ENCODE results near the gene MPG. TPM values are rescaled to one million over a fixed set of nuclear protein-coding genes. Genes with fewer than 3 reads are reported as not detected.

MPG gene
- polyA plus RNA-seq, 1 donor from 2014 or later, result 70.9 TPM

DNA sequence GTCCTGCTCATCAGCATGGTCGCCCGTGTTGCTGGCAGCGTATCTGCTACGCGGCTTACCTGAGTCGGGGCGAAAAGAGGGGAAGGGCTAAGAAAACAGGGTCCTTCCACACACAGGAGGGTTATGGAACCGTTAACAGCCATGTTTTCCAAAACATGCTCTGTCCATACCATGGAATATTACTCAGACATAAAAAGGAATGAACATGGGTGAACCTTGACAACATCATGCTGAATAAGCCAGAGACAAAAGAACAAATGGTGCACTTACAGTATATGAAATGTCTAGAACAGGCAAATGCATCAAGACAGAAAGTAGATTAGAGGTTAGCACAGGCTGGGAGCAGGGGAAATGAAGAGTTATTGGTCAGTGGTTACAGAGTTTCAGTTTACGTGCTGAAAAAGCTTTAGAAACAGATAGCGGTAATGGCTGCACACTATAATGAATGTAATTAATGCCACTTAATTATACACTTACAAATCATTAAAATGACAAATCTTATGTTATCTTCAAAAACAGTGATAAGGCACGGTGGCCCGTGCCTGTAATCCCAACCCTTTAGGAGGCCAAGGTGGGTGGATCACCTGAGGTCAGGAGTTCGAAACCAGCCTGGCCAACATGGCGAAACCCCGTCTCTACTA is 52.6 kb downstream of the MPG start:
- Histone ChIP-seq H3K27me3 (ENCODE audit: insufficient read depth, low read depth, low read length) (no peaks in the 10 kb centered on the region), H3K9me3 (ENCODE audit: low read length) (no peaks in the 10 kb centered on the region), H4K20me1 (ENCODE audit: insufficient read depth) (no peaks in the 10 kb centered on the region), H3K4me3 (ENCODE audit: low read length) (no peak overlapping the region), H3K9ac (ENCODE audit: low read length) (no peak overlapping the region), H3F3A (ENCODE audit: insufficient read depth, low read length, poor library complexity, severe bottlenecking) (no peaks in the 10 kb centered on the region), H3K27ac (ENCODE audit: low read length) (no peak overlapping the region), H3K9me2 (ENCODE audit: insufficient read depth, low read length) (no peaks in the 10 kb centered on the region), H2AFZ (ENCODE audit: low read depth, low read length) (no peak overlapping the region), H3K79me2 (replicated peaks; ENCODE audit: insufficient read depth, low read length) (no peaks in the 10 kb centered on the region), H3K4me2 (ENCODE audit: low read length) (no peak overlapping the region), H3K36me3 (ENCODE audit: insufficient read depth, low read length) (no peaks in the 10 kb centered on the region)
- TF ChIP-seq, protein P1, sequence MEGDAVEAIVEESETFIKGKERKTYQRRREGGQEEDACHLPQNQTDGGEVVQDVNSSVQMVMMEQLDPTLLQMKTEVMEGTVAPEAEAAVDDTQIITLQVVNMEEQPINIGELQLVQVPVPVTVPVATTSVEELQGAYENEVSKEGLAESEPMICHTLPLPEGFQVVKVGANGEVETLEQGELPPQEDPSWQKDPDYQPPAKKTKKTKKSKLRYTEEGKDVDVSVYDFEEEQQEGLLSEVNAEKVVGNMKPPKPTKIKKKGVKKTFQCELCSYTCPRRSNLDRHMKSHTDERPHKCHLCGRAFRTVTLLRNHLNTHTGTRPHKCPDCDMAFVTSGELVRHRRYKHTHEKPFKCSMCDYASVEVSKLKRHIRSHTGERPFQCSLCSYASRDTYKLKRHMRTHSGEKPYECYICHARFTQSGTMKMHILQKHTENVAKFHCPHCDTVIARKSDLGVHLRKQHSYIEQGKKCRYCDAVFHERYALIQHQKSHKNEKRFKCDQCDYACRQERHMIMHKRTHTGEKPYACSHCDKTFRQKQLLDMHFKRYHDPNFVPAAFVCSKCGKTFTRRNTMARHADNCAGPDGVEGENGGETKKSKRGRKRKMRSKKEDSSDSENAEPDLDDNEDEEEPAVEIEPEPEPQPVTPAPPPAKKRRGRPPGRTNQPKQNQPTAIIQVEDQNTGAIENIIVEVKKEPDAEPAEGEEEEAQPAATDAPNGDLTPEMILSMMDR (IDR thresholded peaks at IDR 0.05; ENCODE audit: poor library complexity, severe bottlenecking), result no peak
- TF ChIP-seq MXI1 (conservative IDR thresholded peaks at IDR 0.05; ENCODE audit: poor library complexity, severe bottlenecking), result no peak

DNA sequence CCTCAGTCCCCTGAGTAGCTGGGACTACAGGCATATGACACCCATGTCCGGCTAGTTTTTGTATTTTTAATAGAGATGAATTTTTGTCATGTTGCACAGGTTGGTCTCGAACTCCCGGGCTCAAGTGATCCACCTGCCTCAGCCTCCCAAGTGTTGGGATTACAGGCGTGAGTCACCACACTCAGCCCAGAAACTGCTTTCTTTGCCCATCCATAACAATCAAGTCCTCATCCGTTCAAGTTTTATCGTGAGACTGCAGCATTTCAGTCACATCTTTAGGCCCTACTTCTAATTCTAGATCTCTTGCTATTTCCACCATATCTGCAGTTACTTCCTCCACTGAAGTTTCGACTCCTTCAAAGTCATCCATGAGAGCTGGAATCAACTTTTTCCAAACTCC is 54.1 kb downstream of the MPG start:
- Histone ChIP-seq H3K27ac (ENCODE audit: low read length) (no peak overlapping the region), H3K36me3 (ENCODE audit: insufficient read depth, low read length) (no peaks in the 10 kb centered on the region), H3K4me2 (ENCODE audit: low read length) (no peak overlapping the region), H3K9ac (ENCODE audit: low read length) (no peak overlapping the region), H3K9me2 (ENCODE audit: insufficient read depth, low read length) (no peaks in the 10 kb centered on the region), H4K20me1 (ENCODE audit: insufficient read depth) (no peaks in the 10 kb centered on the region), H3K27me3 (ENCODE audit: insufficient read depth, low read depth, low read length) (no peaks in the 10 kb centered on the region), H3F3A (ENCODE audit: insufficient read depth, low read length, poor library complexity, severe bottlenecking) (no peaks in the 10 kb centered on the region), H3K9me3 (ENCODE audit: low read length) (no peaks in the 10 kb centered on the region), H2AFZ (ENCODE audit: low read depth, low read length) (no peak overlapping the region), H3K79me2 (replicated peaks; ENCODE audit: insufficient read depth, low read length) (no peaks in the 10 kb centered on the region), H3K4me3 (ENCODE audit: low read length) (no peak overlapping the region)
- TF ChIP-seq RAD21 (conservative IDR thresholded peaks at IDR 0.05) (no peak), MXI1 (conservative IDR thresholded peaks at IDR 0.05; ENCODE audit: poor library complexity, severe bottlenecking) (no peak), POLR2AphosphoS5 (IDR thresholded peaks at IDR 0.05) (no peak), EP300 (conservative IDR thresholded peaks at IDR 0.05; ENCODE audit: poor library complexity, severe bottlenecking) (no peak), TAF1 (IDR thresholded peaks at IDR 0.05; ENCODE audit: low read depth) (no peak), SMC3 (conservative IDR thresholded peaks at IDR 0.05; ENCODE audit: poor library complexity) (no peak), EZH2 (IDR thresholded peaks at IDR 0.05; ENCODE audit: borderline replicate concordance, insufficient read depth, low read length, poor library complexity, severe bottlenecking) (no peak)
- TF ChIP-seq, protein P1 (IDR thresholded peaks at IDR 0.05; ENCODE audit: poor library complexity, severe bottlenecking), result no peak
- TF ChIP-seq, protein P2, sequence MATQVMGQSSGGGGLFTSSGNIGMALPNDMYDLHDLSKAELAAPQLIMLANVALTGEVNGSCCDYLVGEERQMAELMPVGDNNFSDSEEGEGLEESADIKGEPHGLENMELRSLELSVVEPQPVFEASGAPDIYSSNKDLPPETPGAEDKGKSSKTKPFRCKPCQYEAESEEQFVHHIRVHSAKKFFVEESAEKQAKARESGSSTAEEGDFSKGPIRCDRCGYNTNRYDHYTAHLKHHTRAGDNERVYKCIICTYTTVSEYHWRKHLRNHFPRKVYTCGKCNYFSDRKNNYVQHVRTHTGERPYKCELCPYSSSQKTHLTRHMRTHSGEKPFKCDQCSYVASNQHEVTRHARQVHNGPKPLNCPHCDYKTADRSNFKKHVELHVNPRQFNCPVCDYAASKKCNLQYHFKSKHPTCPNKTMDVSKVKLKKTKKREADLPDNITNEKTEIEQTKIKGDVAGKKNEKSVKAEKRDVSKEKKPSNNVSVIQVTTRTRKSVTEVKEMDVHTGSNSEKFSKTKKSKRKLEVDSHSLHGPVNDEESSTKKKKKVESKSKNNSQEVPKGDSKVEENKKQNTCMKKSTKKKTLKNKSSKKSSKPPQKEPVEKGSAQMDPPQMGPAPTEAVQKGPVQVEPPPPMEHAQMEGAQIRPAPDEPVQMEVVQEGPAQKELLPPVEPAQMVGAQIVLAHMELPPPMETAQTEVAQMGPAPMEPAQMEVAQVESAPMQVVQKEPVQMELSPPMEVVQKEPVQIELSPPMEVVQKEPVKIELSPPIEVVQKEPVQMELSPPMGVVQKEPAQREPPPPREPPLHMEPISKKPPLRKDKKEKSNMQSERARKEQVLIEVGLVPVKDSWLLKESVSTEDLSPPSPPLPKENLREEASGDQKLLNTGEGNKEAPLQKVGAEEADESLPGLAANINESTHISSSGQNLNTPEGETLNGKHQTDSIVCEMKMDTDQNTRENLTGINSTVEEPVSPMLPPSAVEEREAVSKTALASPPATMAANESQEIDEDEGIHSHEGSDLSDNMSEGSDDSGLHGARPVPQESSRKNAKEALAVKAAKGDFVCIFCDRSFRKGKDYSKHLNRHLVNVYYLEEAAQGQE (IDR thresholded peaks at IDR 0.05; ENCODE audit: borderline replicate concordance), result no peak

All from neural cell (in vitro differentiated cells).